ENCODE measurements around the gene NCAM1.

NCAM1 gene

GRCh38 chr11:113261709-113262475 is 300.7 kb downstream of the NCAM1 start:
- TF ChIP-seq CTCF (IDR thresholded peaks at IDR 0.05; ENCODE audit: control extremely low read depth, extremely low read depth, low read depth, missing control alignments) = no peak
- DNase-seq (ENCODE audit: extremely low spot score) = no peak
- CTCF ChIA-PET = no interaction called here

GRCh38 chr11:113262594-113262993 is 301.4 kb downstream of the NCAM1 start:
- ChIA-PET POLR2A (no interaction called here), CTCF (interaction anchor here (1.1 kb wide), 1 partner anchor 13 kb away, joined by 3 read pairs; no protein-coding TSS in a partner anchor)

More at GRCh38 chr11:113261709-113262475, 300.7 kb downstream of the NCAM1 start:
- POLR2A ChIA-PET = no interaction called here

GRCh38 chr11:113263458-113264259 is 302.4 kb downstream of the NCAM1 start:
- POLR2A ChIA-PET = no interaction called here
- TF ChIP-seq CTCF (IDR thresholded peaks at IDR 0.05; ENCODE audit: control extremely low read depth, extremely low read depth, low read depth, missing control alignments) = no peak
- DNase-seq (ENCODE audit: extremely low spot score) = no peak
- CTCF ChIA-PET = interaction anchor here (1.1 kb wide), 1 partner anchor 12 kb away, joined by 3 read pairs; no protein-coding TSS in a partner anchor

More at GRCh38 chr11:113262594-113262993, 301.4 kb downstream of the NCAM1 start:
- TF ChIP-seq CTCF (IDR thresholded peaks at IDR 0.05; ENCODE audit: control extremely low read depth, extremely low read depth, low read depth, missing control alignments) = no peak
- no peak for DNase-seq (ENCODE audit: extremely low spot score)

- ChIA-PET CTCF (interaction anchor here (0.8 kb wide), 1 partner anchor 10 kb away, joined by 3 read pairs; no protein-coding TSS in a partner anchor), POLR2A (no interaction called here)
- DNase-seq (ENCODE audit: extremely low spot score) = no peak
- TF ChIP-seq CTCF (IDR thresholded peaks at IDR 0.05; ENCODE audit: control extremely low read depth, extremely low read depth, low read depth, missing control alignments) = no peak
Measured at GRCh38 chr11:113265362-113265761, 304.1 kb downstream of the NCAM1 start.

GRCh38 chr11:113267493-113267892 is 306.3 kb downstream of the NCAM1 start:
- ChIA-PET CTCF (interaction anchor here (1.8 kb wide), 1 partner anchor 22 kb away, joined by 7 read pairs; no protein-coding TSS in a partner anchor), POLR2A (no interaction called here)
- TF ChIP-seq CTCF (IDR thresholded peaks at IDR 0.05; ENCODE audit: control extremely low read depth, extremely low read depth, low read depth, missing control alignments) = no peak
- no peak for DNase-seq (ENCODE audit: extremely low spot score)

GRCh38 chr11:113269096-113269495 is 307.9 kb downstream of the NCAM1 start:
- TF ChIP-seq CTCF (IDR thresholded peaks at IDR 0.05; ENCODE audit: control extremely low read depth, extremely low read depth, low read depth, missing control alignments) = no peak
- ChIA-PET POLR2A (no interaction called here), CTCF (interaction anchor here (1.8 kb wide), 1 partner anchor 20 kb away, joined by 7 read pairs; no protein-coding TSS in a partner anchor)
- DNase-seq (ENCODE audit: extremely low spot score) = no peak

All from GM10248 (cell line).